Jurkat, Clone E6-1 (cell line): ENCODE results near the gene DNAJC17.
A peak's percentile ranks its signal among the peaks of the same experiment; 100 is the strongest.

Experiments used
- DNase-seq: peaks from one replicate; pipeline ENCODE4 v3.0.0-alpha.2; 2011; ENCODE audit warnings: low read depth, low spot score
- H3K4me3 ChIP-seq: 2 replicates; pipeline ENCODE4 v1.5.1; 2011; ENCODE audit warnings: mild to moderate bottlenecking, low read length, control low read depth, moderate library complexity

DNAJC17 gene

DNA sequence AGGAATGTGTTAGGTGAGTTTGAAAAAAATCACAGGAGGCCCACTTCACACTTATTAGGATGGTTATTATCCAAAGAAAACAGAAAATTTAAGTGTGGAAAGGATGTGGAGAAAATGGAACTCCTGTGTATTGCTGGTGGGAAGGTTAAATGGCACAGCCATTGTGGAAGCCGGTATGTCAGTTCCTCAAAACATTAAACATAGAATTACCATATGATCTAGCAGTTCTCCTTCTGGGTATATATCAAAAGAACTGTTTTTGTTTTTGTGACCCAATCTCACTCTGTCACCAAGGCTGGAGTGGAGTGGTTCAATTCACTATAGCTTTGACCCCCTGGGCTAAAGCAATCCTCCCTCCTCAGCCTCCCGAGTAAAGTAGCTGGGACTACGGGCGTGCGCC lies 10.8 kb downstream of the DNAJC17 start:
- H3K4me3 ChIP-seq = no peak overlapping the region
- DNase-seq = no peak

DNA sequence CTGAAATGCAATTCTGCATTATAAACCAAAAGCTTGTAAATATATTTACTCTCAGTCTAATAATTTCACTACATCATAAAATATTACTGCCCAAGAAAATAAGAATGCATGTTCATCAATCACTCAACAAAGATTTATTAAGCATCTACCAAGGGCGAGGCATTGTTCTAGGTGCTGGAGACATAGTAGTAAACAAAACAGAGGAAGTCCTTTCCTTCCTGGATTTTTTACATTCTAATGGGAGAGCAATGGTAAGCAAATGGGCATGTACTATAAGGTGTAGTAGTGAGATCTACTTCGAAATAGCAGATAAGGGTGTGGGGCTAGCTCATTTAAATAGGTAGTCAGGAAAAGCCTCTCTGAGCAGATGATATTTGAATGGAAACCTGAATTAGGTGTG lies 11.2 kb downstream of the DNAJC17 start:
- no peak for DNase-seq
- no peak overlapping the region for H3K4me3 ChIP-seq

DNA sequence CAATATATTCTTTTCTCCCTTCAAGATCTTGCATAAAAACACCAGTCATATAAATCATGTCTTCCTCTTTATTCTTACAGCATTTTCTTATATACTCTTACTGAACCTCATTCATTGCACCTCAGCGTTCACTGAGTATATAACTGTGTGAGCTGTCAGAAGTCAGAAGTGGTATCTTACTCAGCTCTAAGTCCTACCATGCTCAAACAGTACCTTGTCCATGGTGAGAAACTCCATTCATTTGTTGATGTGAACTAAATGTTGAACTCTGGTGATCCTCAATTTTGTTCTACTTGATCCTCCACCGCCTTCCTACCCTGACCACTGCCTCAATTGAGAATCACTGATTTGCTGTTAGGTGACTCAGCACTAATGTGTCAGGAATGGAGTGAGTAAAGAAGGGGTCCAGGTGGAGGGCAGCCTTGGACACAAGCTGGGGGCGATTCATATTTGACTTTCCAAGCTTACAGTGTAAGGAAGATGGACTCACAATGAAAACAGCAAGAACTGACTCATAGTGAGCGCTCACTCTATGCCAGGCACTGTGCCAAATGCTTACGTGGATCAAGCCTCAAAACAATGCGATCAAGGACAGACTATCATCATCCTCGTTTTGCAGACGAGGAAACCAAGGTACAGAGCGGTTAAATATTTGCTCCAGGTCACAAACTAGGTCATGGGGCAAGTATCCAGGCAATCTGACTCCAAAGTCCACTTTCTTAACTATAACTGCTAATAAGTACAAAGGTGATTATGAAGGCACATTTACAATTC lies 13.9 kb downstream of the DNAJC17 start:
- no peak for DNase-seq
- H3K4me3 ChIP-seq = no peak overlapping the region

DNA sequence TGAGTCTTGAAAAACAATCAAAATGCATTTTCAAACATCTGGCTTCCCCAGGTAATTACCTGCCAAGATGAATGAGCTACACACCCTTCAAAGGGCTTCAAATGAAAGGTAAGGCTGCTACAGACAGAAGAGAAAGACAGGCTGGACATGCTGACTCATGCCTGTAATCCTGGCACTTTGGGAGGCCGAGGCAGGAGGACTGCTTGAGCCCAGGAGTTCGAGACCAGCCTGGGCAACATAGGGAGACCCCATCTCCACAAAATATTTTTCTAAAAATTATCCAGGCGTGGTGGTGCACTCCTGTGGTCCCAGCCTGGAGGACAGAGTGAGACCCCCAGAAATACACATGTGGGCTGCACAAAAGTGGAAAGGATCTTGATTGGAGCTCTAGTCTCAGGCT lies 14.9 kb downstream of the DNAJC17 start:
- no peak overlapping the region for H3K4me3 ChIP-seq
- no peak for DNase-seq

DNA sequence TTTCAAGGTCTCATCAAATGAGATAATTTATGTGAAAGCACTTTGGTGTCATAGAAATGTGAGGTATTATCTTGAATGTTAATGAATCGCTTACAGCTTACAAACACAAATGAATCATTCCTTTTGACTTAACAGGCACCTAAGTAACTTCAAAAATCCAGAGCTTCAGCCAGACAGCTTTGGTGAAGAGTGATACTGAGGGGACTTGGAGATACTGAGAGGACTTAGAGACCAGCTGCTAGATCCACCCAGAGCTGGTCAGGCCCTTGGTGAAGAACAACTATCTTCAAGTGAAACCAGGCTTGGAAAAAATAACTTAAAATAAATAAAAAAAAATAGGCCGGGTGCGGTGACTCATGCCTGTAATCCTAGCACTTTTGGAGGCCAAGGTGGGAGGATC lies 16.6 kb downstream of the DNAJC17 start:
- no peak overlapping the region for H3K4me3 ChIP-seq
- no peak for DNase-seq

DNA sequence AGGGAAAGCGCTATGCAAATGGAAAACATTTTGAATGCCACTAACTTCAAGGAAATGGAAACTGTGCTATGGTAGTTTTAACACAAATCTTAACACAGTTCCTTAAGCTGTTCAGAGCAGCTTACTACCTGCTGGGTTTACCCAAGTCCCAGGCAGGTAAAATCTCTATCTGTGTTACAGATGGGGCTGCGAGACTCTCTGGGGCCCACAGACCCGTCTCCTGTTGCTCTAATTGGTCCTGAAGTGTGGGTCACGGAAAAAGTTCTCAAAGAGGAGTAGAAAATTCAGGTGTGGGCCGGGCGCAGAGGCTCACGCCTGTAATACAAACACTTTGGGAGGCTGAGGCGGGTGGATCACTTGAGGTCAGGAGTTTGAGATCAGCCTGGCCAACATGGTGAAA lies 17.3 kb downstream of the DNAJC17 start:
- no peak for DNase-seq
- no peak overlapping the region for H3K4me3 ChIP-seq

DNA sequence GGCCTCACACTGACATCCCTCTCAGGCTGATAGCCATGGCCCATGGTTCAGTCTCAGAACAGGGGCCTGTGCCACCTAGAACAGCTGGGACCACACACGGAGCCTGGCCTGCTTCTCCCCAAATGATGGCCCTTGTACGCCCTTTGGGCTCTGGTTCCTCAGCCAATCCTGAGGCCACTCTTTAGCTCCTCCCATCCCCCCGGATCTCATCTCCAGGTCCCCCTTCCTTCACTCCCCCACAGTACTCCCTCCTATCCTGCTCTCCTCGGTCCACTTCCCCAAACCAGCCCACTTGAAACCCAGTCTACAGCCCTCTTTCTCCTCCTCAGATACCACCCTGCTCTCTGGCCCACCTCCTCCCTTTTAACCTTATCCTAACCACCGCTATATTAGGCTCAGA lies 18.2 kb downstream of the DNAJC17 start:
- DNase-seq = no peak
- H3K4me3 ChIP-seq = no peak overlapping the region

DNA sequence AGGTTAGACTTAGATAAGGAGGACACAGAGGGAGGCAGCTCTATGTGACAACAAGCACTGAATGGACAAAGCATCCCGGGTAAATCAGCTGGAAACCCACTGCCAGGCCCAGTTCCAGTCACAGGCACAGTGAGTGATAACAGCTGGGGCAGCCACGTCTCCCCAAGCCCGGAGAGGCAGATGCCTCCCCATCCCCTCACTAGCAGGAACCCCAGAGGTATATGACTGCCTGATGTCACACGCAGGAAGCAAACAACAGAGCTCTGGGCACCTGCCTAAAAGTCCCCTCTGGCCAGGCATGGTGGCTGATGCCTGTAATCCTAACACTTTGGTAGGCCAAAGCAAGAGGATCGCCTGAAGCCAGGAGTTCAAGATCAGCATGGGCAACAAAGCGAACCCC lies 19.3 kb downstream of the DNAJC17 start:
- no peak for DNase-seq
- no peak overlapping the region for H3K4me3 ChIP-seq

DNA sequence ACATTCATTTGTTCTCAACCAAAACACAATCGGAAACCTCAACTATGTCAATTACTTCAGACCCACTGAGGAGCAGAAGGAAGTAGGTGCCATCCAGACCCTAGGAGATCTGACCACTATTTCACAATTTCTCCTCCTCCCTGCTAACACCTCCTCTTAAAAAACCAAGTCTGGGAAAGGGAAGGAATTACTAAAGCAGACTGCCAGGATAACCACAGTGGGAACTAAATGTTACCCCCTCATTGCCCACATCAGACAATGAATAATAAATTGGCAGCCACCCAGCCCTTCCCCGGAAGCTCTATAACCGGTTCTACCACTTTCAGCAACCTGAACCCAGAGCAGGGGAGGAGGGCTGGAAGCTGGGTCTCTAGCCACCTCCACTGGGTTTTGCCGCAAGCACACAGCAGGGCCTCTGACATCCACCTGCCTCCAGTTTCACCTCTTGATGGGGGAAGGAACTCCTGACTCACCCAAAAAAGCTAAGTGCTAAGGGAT lies 19.9 kb downstream of the DNAJC17 start:
- DNase-seq = peak; percentile 80
- no peak overlapping the region for H3K4me3 ChIP-seq

DNA sequence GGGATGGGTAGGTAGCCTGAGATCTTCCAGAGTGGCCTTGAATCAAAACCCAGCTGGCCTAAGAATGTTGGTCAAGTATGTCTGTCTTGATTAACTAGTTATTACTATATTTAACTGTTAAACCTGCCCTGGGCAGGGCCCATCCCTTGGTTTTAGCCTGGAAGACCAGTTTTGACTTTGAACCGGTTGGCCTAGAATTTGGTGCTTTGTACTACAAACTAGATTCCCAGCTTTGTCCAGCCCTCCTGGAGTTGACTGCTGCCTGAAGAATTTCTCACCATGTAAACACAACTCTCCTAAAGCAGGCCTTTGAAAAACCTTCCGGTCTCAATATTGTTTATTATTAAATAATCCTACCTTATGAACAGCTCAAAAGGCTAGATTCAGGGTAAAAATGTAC lies 21.5 kb downstream of the DNAJC17 start:
- no peak for DNase-seq
- H3K4me3 ChIP-seq = no peak overlapping the region

DNA sequence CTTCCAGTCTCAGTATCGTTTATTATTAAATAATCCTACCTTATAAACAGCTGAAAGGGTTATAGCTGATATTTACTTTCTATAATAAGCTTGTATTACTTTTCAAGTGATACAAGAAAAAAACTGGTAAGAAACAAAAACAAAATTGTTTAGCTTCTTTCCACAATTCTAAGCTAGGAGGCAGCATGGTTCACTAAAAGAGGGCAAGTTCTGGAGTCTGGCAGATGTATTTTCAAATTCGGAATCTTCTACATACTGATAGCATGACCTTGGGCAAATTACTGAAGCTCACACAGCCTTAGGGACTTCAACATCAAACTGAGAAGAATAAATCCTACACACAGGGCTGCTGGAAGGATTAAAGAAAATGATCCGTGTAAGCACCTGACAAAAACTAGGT lies 22.1 kb downstream of the DNAJC17 start:
- no peak for DNase-seq
- H3K4me3 ChIP-seq = no peak overlapping the region

DNA sequence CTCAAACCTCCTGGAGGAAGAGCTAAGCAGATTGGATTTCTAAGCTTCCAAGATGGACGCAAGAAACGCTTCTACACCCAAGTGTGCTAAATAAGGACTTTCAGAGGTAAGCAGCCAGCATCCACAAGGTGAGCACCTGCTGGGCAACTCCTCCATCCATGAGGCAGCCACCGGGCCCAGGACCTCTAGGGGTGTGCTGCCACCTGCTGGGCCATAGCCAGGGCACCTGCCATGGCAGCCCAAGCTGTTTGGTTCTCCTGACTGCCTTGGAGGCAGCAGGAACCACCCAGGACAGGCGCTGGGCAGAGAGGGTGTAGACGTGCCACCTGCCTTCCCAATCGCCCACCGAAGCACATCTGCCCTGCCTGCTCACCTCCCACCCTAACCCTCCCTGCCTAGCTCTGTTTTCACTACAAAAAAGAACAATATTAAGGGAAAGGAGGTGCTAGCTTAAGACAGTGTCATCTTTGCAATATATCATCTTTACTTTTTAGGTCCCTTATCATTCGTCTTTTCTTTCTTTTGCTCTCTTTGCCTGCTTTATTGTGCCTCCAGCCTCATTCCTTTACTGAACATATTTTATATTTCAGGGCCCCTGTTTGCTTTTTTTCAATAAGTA lies 24.6 kb downstream of the DNAJC17 start:
- H3K4me3 ChIP-seq = no peak overlapping the region
- DNase-seq = no peak

DNA sequence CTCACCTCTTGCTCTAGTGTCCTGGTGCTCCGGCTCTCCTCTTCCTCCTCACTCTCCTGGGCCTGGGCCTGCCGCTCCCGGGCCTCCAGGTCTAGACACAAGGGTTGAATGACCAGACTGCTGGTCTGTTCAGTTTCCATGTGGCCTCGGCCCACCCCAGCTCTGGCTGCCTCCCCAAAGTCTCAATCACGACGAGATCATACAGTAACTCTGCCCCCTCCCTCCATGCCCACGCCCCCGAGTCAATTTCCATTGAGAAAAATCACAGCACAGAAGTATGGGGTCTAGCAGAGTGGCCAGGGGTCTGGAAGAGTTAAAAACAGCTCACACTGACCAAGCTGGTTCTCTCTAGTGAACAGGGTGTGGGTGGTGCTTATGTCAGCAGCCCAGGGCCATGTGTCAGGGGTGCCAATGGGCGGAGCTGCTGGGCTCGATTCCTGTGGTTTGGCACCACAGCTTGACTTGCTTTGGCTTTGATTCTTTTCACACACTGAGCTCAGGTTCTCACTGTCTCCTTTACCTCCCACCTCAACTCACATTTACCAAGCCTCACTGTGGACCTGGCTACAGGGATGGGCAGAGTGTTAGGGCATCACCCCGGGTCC lies 30.6 kb downstream of the DNAJC17 start:
- DNase-seq = peak; percentile 42
- H3K4me3 ChIP-seq = no peak overlapping the region

DNA sequence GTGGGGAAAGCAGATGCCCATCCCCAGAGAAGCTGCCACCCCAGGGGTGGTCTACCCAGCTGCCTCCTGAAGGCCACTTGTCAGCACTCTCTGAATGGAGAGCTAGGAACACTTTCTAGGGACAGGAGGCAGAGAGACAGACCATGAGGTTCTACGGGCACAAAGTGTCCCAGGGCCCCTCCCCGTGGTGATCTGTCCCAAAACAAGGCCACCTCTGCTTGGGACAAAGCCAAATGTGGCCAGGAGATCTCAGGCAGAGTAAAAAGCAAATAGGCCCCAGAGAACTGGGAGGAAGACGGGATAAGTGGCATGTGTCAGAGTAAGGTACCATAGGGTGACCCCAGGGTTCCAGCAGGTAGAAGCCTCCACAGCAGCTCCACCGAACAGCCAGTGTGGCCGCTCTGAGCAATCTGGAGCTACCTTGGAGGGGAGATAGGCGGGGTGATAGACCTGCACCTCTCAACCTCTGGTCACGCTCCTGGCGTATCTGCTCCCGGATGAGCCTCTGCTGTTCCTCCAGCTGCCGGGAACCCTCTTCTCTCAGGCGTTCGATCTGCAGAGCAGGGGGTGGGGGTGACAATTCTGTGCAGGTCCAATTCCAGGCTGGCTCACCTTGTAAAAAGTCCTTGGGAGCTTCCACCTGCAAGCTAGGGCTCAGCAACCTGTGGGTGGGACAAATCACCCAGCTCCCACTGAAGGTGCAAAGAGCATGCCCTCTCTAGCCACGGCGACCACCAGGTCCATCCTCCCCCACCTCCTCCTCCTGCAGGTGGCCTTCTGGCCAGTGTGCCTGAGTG lies 31.3 kb downstream of the DNAJC17 start:
- DNase-seq = no peak
- H3K4me3 ChIP-seq = no peak overlapping the region

DNA sequence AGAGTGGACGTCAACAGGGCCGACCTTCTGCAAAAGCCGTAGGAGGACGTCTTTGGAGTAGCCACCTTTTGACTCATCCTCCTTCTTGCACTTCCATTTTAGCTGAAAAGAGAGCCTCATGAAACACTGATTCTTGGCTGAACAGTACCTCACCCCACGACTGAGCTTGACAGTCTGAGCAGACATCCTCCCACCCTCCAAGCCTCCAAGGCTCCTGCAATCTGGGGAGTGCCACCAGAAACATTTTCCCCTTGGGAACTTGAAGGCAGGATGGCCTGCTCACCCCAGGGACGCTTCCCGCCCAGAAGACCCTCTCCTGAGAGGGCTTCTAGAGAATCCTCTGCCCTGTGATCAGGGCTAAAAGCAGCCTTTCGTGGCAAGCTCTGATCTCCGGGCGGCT lies 32.3 kb downstream of the DNAJC17 start:
- H3K4me3 ChIP-seq = no peak overlapping the region
- no peak for DNase-seq

DNA sequence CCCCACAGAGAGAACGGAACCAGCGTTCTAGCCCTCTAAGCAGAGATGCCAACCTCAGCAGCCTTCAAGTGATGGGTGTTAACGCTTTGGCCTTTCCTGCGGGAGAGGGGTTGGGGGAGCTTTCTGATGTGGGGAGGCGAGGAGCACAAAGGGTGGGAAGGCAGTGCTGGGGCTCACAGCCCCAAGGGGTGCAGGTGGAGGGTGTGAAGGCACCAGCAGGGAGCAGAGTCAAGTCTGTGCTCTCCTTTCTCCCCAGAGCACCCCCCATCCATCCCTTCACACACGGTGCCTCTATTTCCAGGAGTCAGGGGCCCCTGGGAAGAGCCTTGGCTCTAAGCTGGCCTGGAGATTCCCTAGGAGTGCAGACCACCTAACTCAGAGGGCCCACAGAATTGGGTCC lies 33.4 kb downstream of the DNAJC17 start:
- H3K4me3 ChIP-seq = no peak overlapping the region
- DNase-seq = no peak

DNA sequence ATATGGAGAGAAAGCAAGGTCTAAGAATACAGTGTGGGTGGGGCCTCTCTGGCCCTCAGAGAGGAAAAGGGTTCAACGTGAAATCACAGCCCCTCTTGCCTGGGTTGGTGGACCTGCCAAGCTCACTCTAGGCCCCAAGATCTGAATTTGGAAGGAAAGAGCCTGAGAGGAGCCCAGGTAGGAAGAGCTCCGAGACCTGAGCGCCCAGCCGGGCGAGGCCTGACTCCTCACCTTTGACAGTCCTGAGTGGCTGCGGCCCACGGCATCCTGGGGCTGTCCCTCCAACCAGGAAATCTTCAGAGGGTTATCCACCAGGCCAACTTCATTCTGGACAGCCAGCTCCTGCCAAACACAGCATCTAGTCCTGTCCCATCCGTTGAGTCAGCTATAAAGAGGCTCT lies 33.8 kb downstream of the DNAJC17 start:
- DNase-seq = no peak

DNA sequence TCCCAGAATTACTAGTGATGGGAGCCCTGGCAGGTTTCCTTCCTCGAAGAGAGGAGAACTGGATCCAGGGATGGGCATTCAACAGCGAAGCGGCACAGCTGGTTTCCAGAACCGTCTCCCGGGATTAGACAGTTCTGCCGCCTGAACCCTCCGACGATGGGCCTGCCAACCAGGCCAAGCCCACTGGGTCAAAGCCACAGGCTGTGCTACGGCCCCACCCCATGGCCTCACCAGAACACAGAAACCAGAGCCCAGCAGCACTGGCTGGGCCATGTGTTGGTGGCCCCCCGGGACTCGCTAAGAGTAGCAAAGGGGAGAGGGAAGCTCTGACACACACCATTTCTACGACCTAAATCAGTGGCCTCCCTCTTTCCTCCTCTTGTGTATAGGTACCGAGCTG lies 35.3 kb downstream of the DNAJC17 start:
- DNase-seq = no peak
- H3K4me3 ChIP-seq = no peak overlapping the region

More for the DNA sequence above, 33.8 kb downstream of the DNAJC17 start:
- no peak overlapping the region for H3K4me3 ChIP-seq

DNA sequence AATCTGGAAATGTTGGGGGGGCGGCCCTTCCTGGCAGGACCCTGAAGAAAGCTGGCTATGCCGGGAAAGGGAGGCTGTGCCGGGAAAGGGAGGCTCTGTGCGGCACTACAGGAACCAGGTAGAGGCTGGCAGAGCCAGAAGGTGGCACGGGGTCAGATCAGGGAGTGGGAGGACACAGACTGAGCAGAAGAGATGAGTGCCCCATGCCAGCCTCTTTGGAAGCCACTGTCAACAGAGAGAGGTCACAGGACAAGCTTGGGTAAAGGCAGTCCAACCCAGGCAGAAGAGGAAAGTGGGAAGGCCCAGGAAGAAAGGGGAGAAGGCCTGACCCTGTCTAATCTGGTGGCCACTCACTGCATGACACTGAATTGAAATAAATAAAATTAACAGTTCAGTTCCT lies 36.0 kb downstream of the DNAJC17 start:
- no peak overlapping the region for H3K4me3 ChIP-seq
- DNase-seq = no peak
